ENCODE data around the gene GLB1L2. TPM values are rescaled to one million over a fixed set of nuclear protein-coding genes. Genes with fewer than 3 reads are reported as not detected.

The GLB1L2 gene
- total RNA-seq, 1 experiment from 2014 or later, result 27.1 TPM

GRCh38 chr11:134313379-134313778 is 18.4 kb upstream of the GLB1L2 start:
- H3K79me2 ChIP-seq (ENCODE audit: insufficient read depth, low read length), result no peaks in the 10 kb centered on the region
- no peak overlapping the region for H3K4me3 ChIP-seq (replicated peaks in 1 of 2; ENCODE audit: low read depth in 1 of 2, low read length in 2 of 2)
- H3K4me1 ChIP-seq (ENCODE audit: control insufficient read depth in 1 of 2, insufficient read depth in 2 of 2, low read length in 2 of 2), result no peaks in the 10 kb centered on the region
- H2AFZ ChIP-seq (ENCODE audit: low read depth, low read length, poor library complexity, severe bottlenecking), result no peak overlapping the region
- H3K9me3 ChIP-seq (ENCODE audit: control insufficient read depth in 1 of 2, insufficient read depth in 1 of 2, low read depth in 1 of 2, low read length in 2 of 2), result no peaks in the 10 kb centered on the region
- BruUV-seq (replicated peaks), result no TSS peak
- intact Hi-C loops (cut with micrococcal nuclease), result no loop called here
- TF ChIP-seq EZH2phosphoT487 (IDR thresholded peaks at IDR 0.05; ENCODE audit: borderline replicate concordance), result no peak
- no peak for TF ChIP-seq YY1 (IDR thresholded peaks at IDR 0.05; ENCODE audit: extremely low read depth, insufficient replicate concordance, low read depth, low read length)
- TF ChIP-seq, protein P1, sequence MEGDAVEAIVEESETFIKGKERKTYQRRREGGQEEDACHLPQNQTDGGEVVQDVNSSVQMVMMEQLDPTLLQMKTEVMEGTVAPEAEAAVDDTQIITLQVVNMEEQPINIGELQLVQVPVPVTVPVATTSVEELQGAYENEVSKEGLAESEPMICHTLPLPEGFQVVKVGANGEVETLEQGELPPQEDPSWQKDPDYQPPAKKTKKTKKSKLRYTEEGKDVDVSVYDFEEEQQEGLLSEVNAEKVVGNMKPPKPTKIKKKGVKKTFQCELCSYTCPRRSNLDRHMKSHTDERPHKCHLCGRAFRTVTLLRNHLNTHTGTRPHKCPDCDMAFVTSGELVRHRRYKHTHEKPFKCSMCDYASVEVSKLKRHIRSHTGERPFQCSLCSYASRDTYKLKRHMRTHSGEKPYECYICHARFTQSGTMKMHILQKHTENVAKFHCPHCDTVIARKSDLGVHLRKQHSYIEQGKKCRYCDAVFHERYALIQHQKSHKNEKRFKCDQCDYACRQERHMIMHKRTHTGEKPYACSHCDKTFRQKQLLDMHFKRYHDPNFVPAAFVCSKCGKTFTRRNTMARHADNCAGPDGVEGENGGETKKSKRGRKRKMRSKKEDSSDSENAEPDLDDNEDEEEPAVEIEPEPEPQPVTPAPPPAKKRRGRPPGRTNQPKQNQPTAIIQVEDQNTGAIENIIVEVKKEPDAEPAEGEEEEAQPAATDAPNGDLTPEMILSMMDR (IDR thresholded peaks at IDR 0.05 in 2 of 3, conservative IDR thresholded peaks at IDR 0.05 in 1 of 3; ENCODE audit: borderline replicate concordance in 1 of 3, insufficient read depth in 1 of 3, low read depth in 2 of 3, low read length in 2 of 3), result no peak
- no peak for TF ChIP-seq RAD21 (IDR thresholded peaks at IDR 0.05; ENCODE audit: low read depth)
- ATAC-seq, result no peak
- no peak overlapping the region for H3K9ac ChIP-seq (ENCODE audit: low read length)
- no peaks in the 10 kb centered on the region for H3K9me2 ChIP-seq (ENCODE audit: insufficient read depth)
- CTCF ChIA-PET, result no interaction called here
- H3K27me3 ChIP-seq (ENCODE audit: insufficient read depth, low read length), result no peaks in the 10 kb centered on the region
- H3K36me3 ChIP-seq (ENCODE audit: control insufficient read depth in 1 of 2, insufficient read depth in 2 of 2, low read length in 2 of 2), result no peaks in the 10 kb centered on the region
- H3K27ac ChIP-seq (ENCODE audit: low read depth, low read length), result no peak overlapping the region
- RAD21 ChIA-PET (ENCODE audit: low non-redundant PET in 1 of 2, low total read pairs in 2 of 2, uncharacterized antibody in 2 of 2, unreplicated experiment in 2 of 2), result no interaction called here
- DNase-seq (ENCODE audit: low read depth, low spot score), result no peak
- H3K4me2 ChIP-seq (ENCODE audit: low read length), result no peak overlapping the region
- no peaks in the 10 kb centered on the region for H4K20me1 ChIP-seq (ENCODE audit: insufficient read depth)
- POLR2A ChIA-PET, result no interaction called here

DNA sequence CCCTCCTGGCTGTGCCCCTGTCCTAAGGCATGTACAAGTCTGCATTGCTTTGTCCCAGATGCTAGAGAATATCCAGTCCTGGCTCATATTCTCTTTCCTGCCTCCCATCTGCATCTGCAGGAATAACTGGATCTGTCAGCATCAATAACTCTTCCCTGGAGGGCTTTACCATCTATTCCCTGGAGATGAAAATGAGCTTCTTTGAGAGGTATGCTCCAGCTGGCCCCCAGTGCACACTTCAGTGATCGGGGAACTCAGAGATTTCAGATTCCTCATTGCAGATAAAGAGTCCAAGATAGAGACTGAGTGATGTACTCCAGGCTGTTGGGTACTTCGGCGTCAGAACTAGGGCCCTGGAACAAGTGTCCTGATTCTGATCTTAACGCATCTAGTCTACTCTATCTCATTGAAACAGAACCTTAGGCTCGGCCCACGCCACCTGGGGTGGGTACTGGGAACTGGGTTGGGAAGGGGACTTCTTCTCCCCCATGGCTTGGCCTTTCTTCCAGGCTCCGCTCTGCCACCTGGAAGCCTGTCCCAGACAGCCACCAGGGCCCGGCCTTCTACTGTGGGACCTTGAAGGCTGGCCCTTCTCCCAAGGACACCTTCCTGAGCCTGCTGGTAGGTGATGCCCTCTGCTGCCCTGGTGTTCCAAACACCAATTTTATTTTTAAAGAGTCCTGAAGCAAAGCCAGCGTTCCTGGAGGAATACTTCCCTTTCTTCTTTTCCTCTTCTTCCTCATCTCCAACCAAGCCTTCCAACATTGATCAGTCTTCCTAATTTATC is 17.8 kb upstream of the GLB1L2 start:
- intact Hi-C loops (cut with micrococcal nuclease), result no loop called here
- DNase-seq (ENCODE audit: low read depth, low spot score), result no peak
- Histone ChIP-seq H3K36me3 (ENCODE audit: control insufficient read depth in 1 of 2, insufficient read depth in 2 of 2, low read length in 2 of 2) (no peaks in the 10 kb centered on the region), H3K4me1 (ENCODE audit: control insufficient read depth in 1 of 2, insufficient read depth in 2 of 2, low read length in 2 of 2) (no peaks in the 10 kb centered on the region), H3K9ac (ENCODE audit: low read length) (no peak overlapping the region), H2AFZ (ENCODE audit: low read depth, low read length, poor library complexity, severe bottlenecking) (no peak overlapping the region), H3K4me2 (ENCODE audit: low read length) (no peak overlapping the region), H4K20me1 (ENCODE audit: insufficient read depth) (no peaks in the 10 kb centered on the region), H3K27ac (ENCODE audit: low read depth, low read length) (no peak overlapping the region), H3K9me3 (ENCODE audit: control insufficient read depth in 1 of 2, insufficient read depth in 1 of 2, low read depth in 1 of 2, low read length in 2 of 2) (no peaks in the 10 kb centered on the region), H3K9me2 (ENCODE audit: insufficient read depth) (no peaks in the 10 kb centered on the region), H3K79me2 (ENCODE audit: insufficient read depth, low read length) (no peaks in the 10 kb centered on the region), H3K4me3 (replicated peaks in 1 of 2; ENCODE audit: low read depth in 1 of 2, low read length in 2 of 2) (no peak overlapping the region), H3K27me3 (ENCODE audit: insufficient read depth, low read length) (no peaks in the 10 kb centered on the region)
- CTCF ChIA-PET, result no interaction called here
- ATAC-seq, result no peak
- RAD21 ChIA-PET (ENCODE audit: low non-redundant PET in 1 of 2, low total read pairs in 2 of 2, uncharacterized antibody in 2 of 2, unreplicated experiment in 2 of 2), result no interaction called here
- POLR2A ChIA-PET, result no interaction called here
- BruUV-seq (replicated peaks), result no TSS peak
- TF ChIP-seq SP1 (IDR thresholded peaks at IDR 0.05; ENCODE audit: low read depth) (no peak), EGR1 (IDR thresholded peaks at IDR 0.05; ENCODE audit: low read depth) (no peak), RAD21 (IDR thresholded peaks at IDR 0.05; ENCODE audit: low read depth) (no peak), YY1 (IDR thresholded peaks at IDR 0.05; ENCODE audit: extremely low read depth, insufficient replicate concordance, low read depth, low read length) (no peak), CBX3 (IDR thresholded peaks at IDR 0.05; ENCODE audit: low read depth) (no peak), ELF1 (IDR thresholded peaks at IDR 0.05; ENCODE audit: borderline replicate concordance, low read depth) (no peak), ZNF274 (IDR thresholded peaks at IDR 0.05; ENCODE audit: low read depth, low read length) (no peak), FOSL1 (IDR thresholded peaks at IDR 0.05; ENCODE audit: low read depth) (no peak), ZFX (IDR thresholded peaks at IDR 0.05) (no peak), POLR2AphosphoS5 (IDR thresholded peaks at IDR 0.05; ENCODE audit: low read depth, low read length) (no peak)
- TF ChIP-seq, protein P1 (IDR thresholded peaks at IDR 0.05 in 2 of 3, conservative IDR thresholded peaks at IDR 0.05 in 1 of 3; ENCODE audit: borderline replicate concordance in 1 of 3, insufficient read depth in 1 of 3, low read depth in 2 of 3, low read length in 2 of 3), result no peak

Data from HCT116 (cell line).